H1 (cell line): ENCODE results near the gene UIMC1. TPM values are rescaled to one million over a fixed set of nuclear protein-coding genes. Genes with fewer than 3 reads are reported as not detected.

Experiments used
- BRCA1 ChIP-seq: IDR thresholded peaks from 2 replicates; pipeline ENCODE4 v1.6.1; 2012; ENCODE audit warnings: low read depth, low read length, improper control_type of control experiment
- CBX5 ChIP-seq: fragments of 300-800, 300-1000 bp; sonication (generic); IDR thresholded peaks from 2 replicates; pipeline ENCODE4 v1.7.1; 2016; ENCODE audit warnings: antibody characterized with exemption, low read length, low read depth
- CBX8 ChIP-seq: fragments of 300-800, 300-1000 bp; sonication (generic); IDR thresholded peaks from 2 replicates; pipeline ENCODE4 v1.7.1; 2016; ENCODE audit warnings: low read depth, low read length, borderline replicate concordance
- CHD1 ChIP-seq: IDR thresholded peaks from 2 replicates; pipeline ENCODE4 v1.6.1; 2012; ENCODE audit warnings: low read depth, low read length, improper control_type of control experiment
- CREB1 ChIP-seq: IDR thresholded peaks from 2 replicates; pipeline ENCODE4 v1.6.1; 2012; ENCODE audit warnings: inconsistent platforms
- EZH2 ChIP-seq: fragments of 200-600 bp; sonication (generic); IDR thresholded peaks from 2 replicates; pipeline ENCODE4 v1.7.1; 2012; ENCODE audit warnings: low read depth, mild to moderate bottlenecking, moderate library complexity, low read length, inconsistent platforms; ENCODE audit not compliant: severe bottlenecking
- GTF2F1 ChIP-seq: IDR thresholded peaks from 2 replicates; pipeline ENCODE4 v1.6.1; 2012; ENCODE audit warnings: low read depth, low read length, improper control_type of control experiment, borderline replicate concordance
- MAFK ChIP-seq: IDR thresholded peaks from 2 replicates; pipeline ENCODE4 v1.6.1; 2012; ENCODE audit warnings: low read depth, mild to moderate bottlenecking, improper control_type of control experiment, low read length
- RAD21 ChIP-seq, 2 experiments: IDR thresholded peaks in 1 of 2; conservative IDR thresholded peaks in 1 of 2; 2 replicates each; pipeline ENCODE4 v1.6.1; 2011; ENCODE audit warnings: low read depth in 2 of 2, low read length in 2 of 2, improper control_type of control experiment in 1 of 2, inconsistent platforms in 1 of 2, mild to moderate bottlenecking in 1 of 2, moderate library complexity in 1 of 2
- RBBP5 ChIP-seq: IDR thresholded peaks from 2 replicates; pipeline ENCODE4 v1.7.1; 2012; ENCODE audit warnings: low read depth, mild to moderate bottlenecking, inconsistent platforms, low read length, moderate library complexity, borderline replicate concordance
- RNF2 ChIP-seq: fragments of 200-900, 300-1000 bp; sonication (generic); IDR thresholded peaks from 2 replicates; pipeline ENCODE4 v1.7.1; 2016; ENCODE audit warnings: borderline replicate concordance, low read depth, mild to moderate bottlenecking, antibody characterized with exemption, low read length; ENCODE audit not compliant: poor library complexity, severe bottlenecking; ENCODE audit errors: missing control alignments
- SAP30 ChIP-seq: fragments of 300-600 bp; sonication (generic); IDR thresholded peaks from 2 replicates; pipeline ENCODE4 v1.7.1; 2012; ENCODE audit warnings: low read length, moderate library complexity, mild to moderate bottlenecking, inconsistent platforms; ENCODE audit not compliant: insufficient read depth, insufficient replicate concordance
- SRF ChIP-seq: IDR thresholded peaks from 2 replicates; pipeline ENCODE4 v1.6.1; 2011; ENCODE audit warnings: mild to moderate bottlenecking, low read depth, low read length, moderate library complexity
- TAF1 ChIP-seq: IDR thresholded peaks from 2 replicates; pipeline ENCODE4 v1.6.1; 2011; ENCODE audit warnings: mild to moderate bottlenecking, low read depth, low read length
- TAF7 ChIP-seq: optimal IDR thresholded peaks from 2 replicates; pipeline ENCODE3; 2011; ENCODE audit warnings: low read depth, mild to moderate bottlenecking, inconsistent platforms, low read length, moderate library complexity, borderline replicate concordance
- TBP ChIP-seq: IDR thresholded peaks from 2 replicates; pipeline ENCODE4 v1.6.1; 2011; ENCODE audit warnings: low read depth, low read length, improper control_type of control experiment
- polyA plus RNA-seq, 7 experiments: library from polyadenylated mRNA; depleted of rRNA in 3 of 7; stranded (reverse) in 5 of 7; unstranded in 2 of 7; fragments of >200 nt in 5 of 7; fragments of 200-250 nt in 2 of 7; gene quantifications; 1 replicate in 5 of 7; 2 replicates in 1 of 7; 4 replicates in 1 of 7; pipeline versions ENCODE4 v1.2.1 to v1.2.3, GENCODE V29; 2011 to 2013; ENCODE audit warnings: missing spikeins in 2 of 7, mixed read lengths in 2 of 7
- total RNA-seq: library from RNA; stranded (reverse); fragmentation: NEBNext Ultra II Directional; extraction: Animal tissue kit (Norgen Biotek cat#: 25700); gene quantifications from 2 replicates; pipeline ENCODE4 v1.2.1, GENCODE V29; 2021
- TF ChIP-seq, protein P1 (sequence below): IDR thresholded peaks from 2 replicates; pipeline ENCODE4 v1.6.1; 2011; ENCODE audit warnings: low read depth, mild to moderate bottlenecking, low read length; ENCODE audit not compliant: insufficient read depth
- TF ChIP-seq, protein P2 (sequence below), 3 experiments: IDR thresholded peaks; 1 replicate in 2 of 3; 2 replicates in 1 of 3; pipeline versions ENCODE4 v1.5.1 to v1.6.1; 2011; ENCODE audit warnings: low read length in 3 of 3, mild to moderate bottlenecking in 3 of 3, inconsistent platforms in 2 of 3, low read depth in 1 of 3, moderate library complexity in 1 of 3; ENCODE audit not compliant: insufficient read depth in 1 of 3; ENCODE audit errors: control extremely low read depth in 1 of 3
- TF ChIP-seq, protein P3 (sequence below): IDR thresholded peaks from 2 replicates; pipeline ENCODE4 v1.6.1; 2012; ENCODE audit warnings: inconsistent platforms

Gene UIMC1
- total and polyA plus RNA-seq, 2 of the 8 experiments (the other 6 are each of a cell fraction or from before 2014, with no cell fraction given): 12.8 to 43.7 TPM

DNA sequence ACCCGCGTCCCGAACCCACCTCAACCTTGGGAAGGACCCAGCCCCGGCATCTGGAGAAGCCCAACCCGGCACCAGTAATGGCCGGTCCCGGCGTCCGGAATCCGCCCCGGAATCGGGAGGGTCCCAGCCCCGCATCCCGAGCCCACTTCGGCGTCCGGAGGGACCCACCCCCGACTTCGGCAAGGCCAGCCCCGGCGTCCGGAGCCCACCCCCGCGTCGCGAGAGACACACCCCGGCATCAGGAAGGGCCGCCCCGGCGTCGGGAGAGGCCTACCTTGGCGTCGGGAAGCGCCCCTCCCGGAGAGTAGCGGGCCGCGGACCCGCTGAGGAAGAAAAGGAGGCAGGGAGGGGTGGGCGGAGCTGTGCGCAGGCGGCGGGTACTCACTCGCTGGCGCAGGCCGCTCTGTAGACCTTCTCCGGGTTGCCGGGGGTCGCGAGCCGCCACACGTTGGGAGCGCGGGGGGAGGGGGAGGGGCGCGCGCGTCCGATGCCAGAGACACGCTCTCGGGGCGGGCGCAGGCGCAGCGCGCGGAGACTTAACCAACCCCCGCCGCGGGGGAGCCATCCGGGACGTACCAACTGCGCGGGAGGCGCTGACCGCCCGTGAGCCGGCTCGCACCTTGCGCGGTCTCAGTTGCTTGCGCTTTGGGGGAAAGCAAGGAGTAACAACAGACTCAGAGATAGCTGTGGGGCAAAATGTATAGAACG, at the start of gene UIMC1 (continued):
- TF ChIP-seq, protein P1, sequence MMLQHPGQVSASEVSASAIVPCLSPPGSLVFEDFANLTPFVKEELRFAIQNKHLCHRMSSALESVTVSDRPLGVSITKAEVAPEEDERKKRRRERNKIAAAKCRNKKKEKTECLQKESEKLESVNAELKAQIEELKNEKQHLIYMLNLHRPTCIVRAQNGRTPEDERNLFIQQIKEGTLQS: no peak
- TF ChIP-seq, protein P2, sequence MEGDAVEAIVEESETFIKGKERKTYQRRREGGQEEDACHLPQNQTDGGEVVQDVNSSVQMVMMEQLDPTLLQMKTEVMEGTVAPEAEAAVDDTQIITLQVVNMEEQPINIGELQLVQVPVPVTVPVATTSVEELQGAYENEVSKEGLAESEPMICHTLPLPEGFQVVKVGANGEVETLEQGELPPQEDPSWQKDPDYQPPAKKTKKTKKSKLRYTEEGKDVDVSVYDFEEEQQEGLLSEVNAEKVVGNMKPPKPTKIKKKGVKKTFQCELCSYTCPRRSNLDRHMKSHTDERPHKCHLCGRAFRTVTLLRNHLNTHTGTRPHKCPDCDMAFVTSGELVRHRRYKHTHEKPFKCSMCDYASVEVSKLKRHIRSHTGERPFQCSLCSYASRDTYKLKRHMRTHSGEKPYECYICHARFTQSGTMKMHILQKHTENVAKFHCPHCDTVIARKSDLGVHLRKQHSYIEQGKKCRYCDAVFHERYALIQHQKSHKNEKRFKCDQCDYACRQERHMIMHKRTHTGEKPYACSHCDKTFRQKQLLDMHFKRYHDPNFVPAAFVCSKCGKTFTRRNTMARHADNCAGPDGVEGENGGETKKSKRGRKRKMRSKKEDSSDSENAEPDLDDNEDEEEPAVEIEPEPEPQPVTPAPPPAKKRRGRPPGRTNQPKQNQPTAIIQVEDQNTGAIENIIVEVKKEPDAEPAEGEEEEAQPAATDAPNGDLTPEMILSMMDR (IDR thresholded peaks at IDR 0.05; ENCODE audit: control extremely low read depth in 1 of 3, insufficient read depth in 1 of 3, low read depth in 1 of 3, low read length in 3 of 3): no peak
- no peak; a peak in 1 of 4 replicates for TF ChIP-seq RAD21 (IDR thresholded peaks at IDR 0.05 in 1 of 2, conservative IDR thresholded peaks at IDR 0.05 in 1 of 2; ENCODE audit: low read depth in 2 of 2, low read length in 2 of 2)
- TF ChIP-seq CBX5: no peak
- no peak for TF ChIP-seq RNF2
- TF ChIP-seq, protein P3, sequence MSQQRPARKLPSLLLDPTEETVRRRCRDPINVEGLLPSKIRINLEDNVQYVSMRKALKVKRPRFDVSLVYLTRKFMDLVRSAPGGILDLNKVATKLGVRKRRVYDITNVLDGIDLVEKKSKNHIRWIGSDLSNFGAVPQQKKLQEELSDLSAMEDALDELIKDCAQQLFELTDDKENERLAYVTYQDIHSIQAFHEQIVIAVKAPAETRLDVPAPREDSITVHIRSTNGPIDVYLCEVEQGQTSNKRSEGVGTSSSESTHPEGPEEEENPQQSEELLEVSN: 0 out of 2 replicates have a peak, but pooled peaks have one; percentile 11
- TF ChIP-seq CHD1: peak; percentile 94
- TF ChIP-seq TAF7: no peak
- TF ChIP-seq SAP30: no peak
- TF ChIP-seq TAF1: peak; percentile 64
- TF ChIP-seq MAFK: no peak
- TF ChIP-seq CBX8: no peak
- TF ChIP-seq SRF: no peak
- peak; percentile 71 for TF ChIP-seq CREB1
- peak; percentile 85; the same call in 1 of the 2 replicates for TF ChIP-seq RBBP5
- no peak for TF ChIP-seq GTF2F1
- TF ChIP-seq BRCA1: peak; percentile 23; the same call in 1 of the 2 replicates
- no peak for TF ChIP-seq EZH2
- peak; percentile 68; the same call in 1 of the 2 replicates for TF ChIP-seq TBP
